Activated T-helper 1 cell treated with Interleukin-2 at 50 U/mL for 16 hours (primary cell): Measurements from ENCODE around the gene SREBF1.

ENCODE experiments used
- DNase-seq: peaks from one replicate; pipeline ENCODE4 v3.0.0-alpha.2; 2020; ENCODE audit warnings: low read depth

SREBF1 gene

DNA sequence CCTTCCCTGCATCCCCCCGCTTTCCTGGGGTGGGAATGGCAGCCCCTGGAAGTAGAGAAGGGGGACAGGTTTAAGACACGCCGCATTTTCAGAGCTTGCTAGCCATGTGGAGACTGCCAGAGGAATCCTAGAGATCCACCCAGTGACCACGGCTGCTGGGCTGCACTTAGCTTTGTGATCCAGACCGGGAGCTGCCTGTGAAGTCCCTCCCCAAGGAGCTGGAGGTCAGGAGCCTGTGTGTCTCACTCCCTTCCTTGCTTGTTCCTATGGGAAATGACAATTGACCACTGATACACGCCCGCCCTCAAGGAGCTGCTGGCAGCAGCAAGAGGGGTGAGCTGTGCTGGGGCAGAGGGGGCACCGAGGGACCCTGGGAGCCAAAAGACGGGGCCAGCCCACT lies 73.7 kb downstream of the SREBF1 start:
- DNase-seq: no peak

GRCh38 chr17:17762744-17763105 lies 74.1 kb downstream of the SREBF1 start:
- DNase-seq: no peak
